Loucy (cell line): Measurements from ENCODE around the gene ZNF423.

ENCODE experiments used
- EZH2phosphoT487 ChIP-seq: fragments of 200-600 bp; IDR thresholded peaks from 2 replicates; pipeline ENCODE4 v1.6.1; 2018; ENCODE audit warnings: antibody characterized with exemption, mild to moderate bottlenecking, moderate library complexity, borderline replicate concordance
- TF ChIP-seq, protein P1 (sequence below): fragments of 200-600 bp; sonication (generic); conservative IDR thresholded peaks from 2 replicates; pipeline ENCODE4 v1.5.1; 2014; ENCODE audit warnings: mild to moderate bottlenecking, antibody characterized with exemption, low read length

DNA sequence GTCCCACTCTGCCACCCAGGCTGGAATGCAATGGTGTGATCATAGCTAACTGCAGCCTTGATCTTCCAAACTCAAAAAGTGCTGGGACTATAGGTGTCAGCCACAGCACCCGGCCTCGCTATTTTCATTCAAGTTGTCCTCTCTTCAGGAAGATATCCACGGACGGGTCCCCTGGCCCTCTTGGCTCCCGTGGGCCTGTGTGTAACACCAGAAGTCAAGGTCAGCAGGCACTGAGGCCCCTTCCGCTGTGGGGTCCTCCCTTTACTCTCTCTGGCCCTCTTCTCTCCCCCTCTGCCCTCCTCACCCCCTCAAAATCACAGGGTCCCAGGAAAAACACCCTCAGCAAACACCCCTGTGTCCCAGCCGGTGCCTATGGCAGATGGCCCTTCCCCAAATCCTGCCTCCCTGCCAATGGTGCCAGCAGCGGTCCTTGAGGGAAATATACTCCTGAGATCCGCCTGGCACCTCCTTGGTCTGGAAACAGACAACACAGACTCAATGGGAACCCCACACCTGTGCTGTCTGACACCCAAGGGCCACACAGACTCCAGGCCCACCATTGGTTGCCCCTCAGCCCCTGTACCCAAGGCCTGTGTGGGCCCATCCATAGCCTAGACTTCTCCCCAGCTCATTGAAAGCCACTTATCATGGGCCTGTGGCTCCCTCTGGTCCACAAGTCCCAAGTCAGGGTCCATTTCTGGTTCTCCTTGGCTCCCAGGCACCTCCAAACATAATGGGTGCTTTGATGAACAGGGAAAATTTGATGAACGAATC lies 221.5 kb downstream of the ZNF423 start:
- TF ChIP-seq, protein P1, sequence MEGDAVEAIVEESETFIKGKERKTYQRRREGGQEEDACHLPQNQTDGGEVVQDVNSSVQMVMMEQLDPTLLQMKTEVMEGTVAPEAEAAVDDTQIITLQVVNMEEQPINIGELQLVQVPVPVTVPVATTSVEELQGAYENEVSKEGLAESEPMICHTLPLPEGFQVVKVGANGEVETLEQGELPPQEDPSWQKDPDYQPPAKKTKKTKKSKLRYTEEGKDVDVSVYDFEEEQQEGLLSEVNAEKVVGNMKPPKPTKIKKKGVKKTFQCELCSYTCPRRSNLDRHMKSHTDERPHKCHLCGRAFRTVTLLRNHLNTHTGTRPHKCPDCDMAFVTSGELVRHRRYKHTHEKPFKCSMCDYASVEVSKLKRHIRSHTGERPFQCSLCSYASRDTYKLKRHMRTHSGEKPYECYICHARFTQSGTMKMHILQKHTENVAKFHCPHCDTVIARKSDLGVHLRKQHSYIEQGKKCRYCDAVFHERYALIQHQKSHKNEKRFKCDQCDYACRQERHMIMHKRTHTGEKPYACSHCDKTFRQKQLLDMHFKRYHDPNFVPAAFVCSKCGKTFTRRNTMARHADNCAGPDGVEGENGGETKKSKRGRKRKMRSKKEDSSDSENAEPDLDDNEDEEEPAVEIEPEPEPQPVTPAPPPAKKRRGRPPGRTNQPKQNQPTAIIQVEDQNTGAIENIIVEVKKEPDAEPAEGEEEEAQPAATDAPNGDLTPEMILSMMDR = no peak
- TF ChIP-seq EZH2phosphoT487 = no peak
